Measurements from ENCODE around the gene XRCC3.

DNA sequence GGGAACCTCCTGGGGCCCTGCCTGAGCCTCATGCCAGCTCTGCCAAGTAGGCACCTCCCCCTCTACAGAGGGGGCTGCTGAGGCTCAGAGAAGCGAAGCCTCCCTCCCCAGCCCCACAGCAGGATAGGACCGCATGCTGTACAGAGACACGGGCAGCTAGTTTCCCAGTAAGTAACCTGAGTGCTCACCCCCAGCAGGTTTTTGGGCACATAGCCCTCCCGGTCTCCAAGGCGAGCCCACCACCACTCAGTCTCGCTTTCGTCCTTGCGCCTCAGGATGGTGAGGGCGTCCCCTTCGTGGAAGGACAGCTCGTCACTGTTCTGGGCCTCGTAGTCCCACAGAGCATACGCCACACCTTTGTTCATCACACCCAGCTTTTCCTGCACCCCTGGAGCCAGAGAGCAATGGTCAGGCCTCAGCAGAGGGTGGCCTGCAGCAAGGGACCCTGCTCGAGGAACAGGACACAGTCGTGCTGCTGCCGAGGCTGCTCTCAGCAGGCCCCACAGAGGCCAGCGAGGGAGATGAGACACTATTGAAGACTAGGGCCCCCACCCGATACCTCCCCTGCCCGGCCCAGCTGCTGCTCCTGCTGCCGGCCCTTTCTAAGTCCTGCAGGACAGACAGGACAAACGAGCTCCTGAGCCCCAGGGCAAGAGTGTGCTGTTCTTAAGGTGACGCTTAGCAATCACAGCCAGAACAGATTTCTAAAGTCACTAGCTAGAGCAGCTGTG lies 20.7 kb upstream of the XRCC3 start:
- TF ChIP-seq, protein P1, sequence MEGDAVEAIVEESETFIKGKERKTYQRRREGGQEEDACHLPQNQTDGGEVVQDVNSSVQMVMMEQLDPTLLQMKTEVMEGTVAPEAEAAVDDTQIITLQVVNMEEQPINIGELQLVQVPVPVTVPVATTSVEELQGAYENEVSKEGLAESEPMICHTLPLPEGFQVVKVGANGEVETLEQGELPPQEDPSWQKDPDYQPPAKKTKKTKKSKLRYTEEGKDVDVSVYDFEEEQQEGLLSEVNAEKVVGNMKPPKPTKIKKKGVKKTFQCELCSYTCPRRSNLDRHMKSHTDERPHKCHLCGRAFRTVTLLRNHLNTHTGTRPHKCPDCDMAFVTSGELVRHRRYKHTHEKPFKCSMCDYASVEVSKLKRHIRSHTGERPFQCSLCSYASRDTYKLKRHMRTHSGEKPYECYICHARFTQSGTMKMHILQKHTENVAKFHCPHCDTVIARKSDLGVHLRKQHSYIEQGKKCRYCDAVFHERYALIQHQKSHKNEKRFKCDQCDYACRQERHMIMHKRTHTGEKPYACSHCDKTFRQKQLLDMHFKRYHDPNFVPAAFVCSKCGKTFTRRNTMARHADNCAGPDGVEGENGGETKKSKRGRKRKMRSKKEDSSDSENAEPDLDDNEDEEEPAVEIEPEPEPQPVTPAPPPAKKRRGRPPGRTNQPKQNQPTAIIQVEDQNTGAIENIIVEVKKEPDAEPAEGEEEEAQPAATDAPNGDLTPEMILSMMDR (IDR thresholded peaks at IDR 0.05; ENCODE audit: insufficient read depth, low read length, poor library complexity, severe bottlenecking) = no peak
- no peak for TF ChIP-seq EZH2phosphoT487 (conservative IDR thresholded peaks at IDR 0.05; ENCODE audit: low read length)

All from SU-DHL-6 (cell line).